ENCODE results near the gene TRIO. TPM values are rescaled to one million over a fixed set of nuclear protein-coding genes. Genes with fewer than 3 reads are reported as not detected.

TRIO gene
- total and polyA plus RNA-seq, 4 experiments from 2014 or later: 0.09 to 11.5 (median 9.7) TPM; not detected in 1

DNA sequence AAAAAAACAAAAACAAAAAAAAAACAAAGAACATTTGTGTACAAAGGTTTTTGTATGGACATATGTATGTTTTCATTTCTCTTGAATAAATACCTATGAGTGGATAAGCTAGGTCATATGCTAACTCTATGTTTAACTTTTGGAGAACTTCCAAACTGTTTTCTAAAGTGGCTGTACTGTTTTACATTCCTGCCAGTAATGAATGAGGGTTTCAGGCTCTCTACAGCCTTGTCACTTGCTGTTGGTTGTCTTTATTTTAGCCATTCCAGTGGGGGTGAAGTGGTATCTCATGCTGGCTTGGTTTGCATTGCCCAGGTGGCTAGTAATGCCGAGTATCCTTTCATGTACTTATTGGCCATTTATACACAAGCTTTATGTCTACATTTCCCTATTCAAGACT, 9.1 kb upstream of the TRIO start:
- H3K9me3 ChIP-seq (ENCODE audit: control insufficient read depth in 1 of 2, low read length in 2 of 2): no peaks in the 10 kb centered on the region
- POLR2A ChIA-PET (ENCODE audit: partially characterized antibody): no interaction called here
- Mint-ChIP-seq H3K4me3 (no peak overlapping the region), H3K9me3 (peaks cover 0 to 11% (median 6%) of the 10 kb centered on the region in 8 donors), H3K4me1 (no peaks in the 10 kb centered on the region), H3K27ac (no peak overlapping the region), H3K27me3 (peaks cover 18 to 33% of the 10 kb centered on the region in 2 donors), H3K36me3 (no peaks in the 10 kb centered on the region)
- H3K4me3 ChIP-seq (ENCODE audit: low read length in 2 of 2): no peak overlapping the region
- H3K27me3 ChIP-seq (ENCODE audit: insufficient read depth, low read length): peaks cover 1% of the 10 kb centered on the region
- H3K4me1 ChIP-seq (ENCODE audit: insufficient read depth, low read length): no peaks in the 10 kb centered on the region
- intact Hi-C loops (cut with micrococcal nuclease): no loop called here
- CTCF ChIA-PET (ENCODE audit: partially characterized antibody): no interaction called here
- DNase-seq: no peak
- H3K36me3 ChIP-seq (ENCODE audit: insufficient read depth, low read length): no peaks in the 10 kb centered on the region
- H3K27ac ChIP-seq (ENCODE audit: low read depth, low read length): no peak overlapping the region

DNA sequence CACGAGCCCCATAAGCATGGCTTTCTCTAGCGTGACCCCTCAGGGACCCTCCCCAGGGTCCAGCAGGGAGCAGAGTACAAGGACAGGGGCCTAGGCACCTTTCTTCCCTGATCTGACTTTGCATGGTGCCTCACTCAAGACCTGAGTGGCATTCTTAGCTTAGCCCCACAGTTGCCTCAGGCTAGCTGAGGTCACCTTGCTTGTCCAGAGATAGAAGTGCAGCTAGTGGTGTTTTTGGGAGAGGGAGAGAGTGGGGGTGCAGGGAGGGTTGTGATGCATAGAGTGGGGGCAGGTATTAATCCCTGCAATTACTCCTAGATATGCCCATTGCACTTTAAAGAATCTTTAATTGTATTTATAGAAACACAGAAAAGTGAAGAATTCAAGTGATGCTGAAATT, 8.4 kb upstream of the TRIO start:
- intact Hi-C loops (cut with micrococcal nuclease): no loop called here
- no peaks in the 10 kb centered on the region for H3K4me1 ChIP-seq (ENCODE audit: insufficient read depth, low read length)
- H3K4me3 ChIP-seq (ENCODE audit: low read length in 2 of 2): no peak overlapping the region
- DNase-seq: no peak
- Mint-ChIP-seq H3K4me3 (no peak overlapping the region), H3K9me3 (peaks cover 0 to 11% (median 6%) of the 10 kb centered on the region in 8 donors), H3K27me3 (peaks cover 23 to 38% of the 10 kb centered on the region in 2 donors), H3K27ac (no peak overlapping the region), H3K36me3 (no peaks in the 10 kb centered on the region), H3K4me1 (no peaks in the 10 kb centered on the region)
- CTCF ChIA-PET (ENCODE audit: partially characterized antibody): no interaction called here
- no peaks in the 10 kb centered on the region for H3K9me3 ChIP-seq (ENCODE audit: control insufficient read depth in 1 of 2, low read length in 2 of 2)
- no peak overlapping the region for H3K27ac ChIP-seq (ENCODE audit: low read depth, low read length)
- H3K36me3 ChIP-seq (ENCODE audit: insufficient read depth, low read length): no peaks in the 10 kb centered on the region
- POLR2A ChIA-PET (ENCODE audit: partially characterized antibody): no interaction called here
- H3K27me3 ChIP-seq (ENCODE audit: insufficient read depth, low read length): peaks cover 6% of the 10 kb centered on the region

DNA sequence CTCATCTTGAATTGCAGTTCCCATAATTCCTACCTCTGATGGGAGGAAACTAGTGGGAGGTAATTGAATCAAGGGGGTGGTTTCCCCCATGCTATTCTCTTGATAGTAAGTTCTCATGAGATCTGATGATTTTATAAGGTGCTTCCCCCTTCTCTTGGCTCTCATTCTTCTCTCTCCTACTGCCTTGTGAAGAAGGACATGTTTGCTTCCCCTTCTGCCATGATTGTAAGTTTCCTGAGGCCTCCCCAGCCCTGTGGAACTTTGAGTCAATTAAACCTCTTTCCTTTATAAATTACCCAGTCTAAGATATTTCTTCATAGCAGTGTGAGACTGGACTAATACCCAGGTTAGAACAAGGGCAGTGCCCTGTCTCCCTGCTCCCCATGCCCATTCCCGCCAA, 7.5 kb upstream of the TRIO start:
- H3K27me3 ChIP-seq (ENCODE audit: insufficient read depth, low read length): peaks cover 6% of the 10 kb centered on the region
- POLR2A ChIA-PET (ENCODE audit: partially characterized antibody): no interaction called here
- no peak overlapping the region for H3K27ac Mint-ChIP-seq
- H3K4me3 ChIP-seq (ENCODE audit: low read length in 2 of 2): no peak overlapping the region
- H3K36me3 ChIP-seq (ENCODE audit: insufficient read depth, low read length): no peaks in the 10 kb centered on the region
- CTCF ChIA-PET (ENCODE audit: partially characterized antibody): no interaction called here
- H3K4me3 Mint-ChIP-seq: no peak overlapping the region
- H3K9me3 ChIP-seq (ENCODE audit: control insufficient read depth in 1 of 2, low read length in 2 of 2): no peaks in the 10 kb centered on the region
- peaks cover 22 to 38% of the 10 kb centered on the region in 2 donors for H3K27me3 Mint-ChIP-seq
- intact Hi-C loops (cut with micrococcal nuclease): no loop called here
- H3K36me3 Mint-ChIP-seq: no peaks in the 10 kb centered on the region
- no peaks in the 10 kb centered on the region for H3K4me1 Mint-ChIP-seq
- no peaks in the 10 kb centered on the region for H3K4me1 ChIP-seq (ENCODE audit: insufficient read depth, low read length)
- H3K27ac ChIP-seq (ENCODE audit: low read depth, low read length): no peak overlapping the region
- DNase-seq: no peak
- H3K9me3 Mint-ChIP-seq: peaks cover 0 to 11% (median 5%) of the 10 kb centered on the region in 8 donors

DNA sequence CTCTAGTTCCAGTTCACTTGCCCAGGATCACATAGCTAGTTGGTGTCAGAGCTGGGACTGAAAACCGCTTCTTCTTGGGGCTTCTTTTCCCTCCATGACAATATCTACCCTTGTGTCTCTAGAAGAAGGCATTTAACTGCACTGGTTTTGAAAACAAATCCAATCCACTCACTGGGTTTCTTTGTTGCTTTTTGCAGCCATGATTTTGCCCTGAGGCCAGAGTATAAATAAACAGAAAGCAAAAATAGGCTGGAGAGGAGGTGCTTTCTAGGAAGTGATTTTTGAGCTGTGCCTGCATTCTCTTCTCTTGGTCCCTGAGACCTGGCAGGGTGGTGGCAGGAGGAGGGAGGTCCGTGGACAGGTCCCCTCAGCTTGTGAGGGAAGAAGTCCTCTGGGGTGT, 6.9 kb upstream of the TRIO start:
- H3K27me3 Mint-ChIP-seq: peaks cover 22 to 39% of the 10 kb centered on the region in 2 donors
- no peak for DNase-seq
- intact Hi-C loops (cut with micrococcal nuclease): no loop called here
- Histone ChIP-seq H3K9me3 (ENCODE audit: control insufficient read depth in 1 of 2, low read length in 2 of 2) (no peaks in the 10 kb centered on the region), H3K4me1 (ENCODE audit: insufficient read depth, low read length) (no peaks in the 10 kb centered on the region), H3K4me3 (ENCODE audit: low read length in 2 of 2) (no peak overlapping the region), H3K36me3 (ENCODE audit: insufficient read depth, low read length) (no peaks in the 10 kb centered on the region), H3K27me3 (ENCODE audit: insufficient read depth, low read length) (peaks cover 9% of the 10 kb centered on the region), H3K27ac (ENCODE audit: low read depth, low read length) (no peak overlapping the region)
- no peak overlapping the region for H3K4me3 Mint-ChIP-seq
- ChIA-PET CTCF (ENCODE audit: partially characterized antibody) (no interaction called here), POLR2A (ENCODE audit: partially characterized antibody) (no interaction called here)
- H3K4me1 Mint-ChIP-seq: peaks cover 0 to 2% (median 0%) of the 10 kb centered on the region in 4 donors
- H3K36me3 Mint-ChIP-seq: no peaks in the 10 kb centered on the region
- H3K9me3 Mint-ChIP-seq: peaks cover 0 to 11% (median 5%) of the 10 kb centered on the region in 8 donors
- H3K27ac Mint-ChIP-seq: no peak overlapping the region

DNA sequence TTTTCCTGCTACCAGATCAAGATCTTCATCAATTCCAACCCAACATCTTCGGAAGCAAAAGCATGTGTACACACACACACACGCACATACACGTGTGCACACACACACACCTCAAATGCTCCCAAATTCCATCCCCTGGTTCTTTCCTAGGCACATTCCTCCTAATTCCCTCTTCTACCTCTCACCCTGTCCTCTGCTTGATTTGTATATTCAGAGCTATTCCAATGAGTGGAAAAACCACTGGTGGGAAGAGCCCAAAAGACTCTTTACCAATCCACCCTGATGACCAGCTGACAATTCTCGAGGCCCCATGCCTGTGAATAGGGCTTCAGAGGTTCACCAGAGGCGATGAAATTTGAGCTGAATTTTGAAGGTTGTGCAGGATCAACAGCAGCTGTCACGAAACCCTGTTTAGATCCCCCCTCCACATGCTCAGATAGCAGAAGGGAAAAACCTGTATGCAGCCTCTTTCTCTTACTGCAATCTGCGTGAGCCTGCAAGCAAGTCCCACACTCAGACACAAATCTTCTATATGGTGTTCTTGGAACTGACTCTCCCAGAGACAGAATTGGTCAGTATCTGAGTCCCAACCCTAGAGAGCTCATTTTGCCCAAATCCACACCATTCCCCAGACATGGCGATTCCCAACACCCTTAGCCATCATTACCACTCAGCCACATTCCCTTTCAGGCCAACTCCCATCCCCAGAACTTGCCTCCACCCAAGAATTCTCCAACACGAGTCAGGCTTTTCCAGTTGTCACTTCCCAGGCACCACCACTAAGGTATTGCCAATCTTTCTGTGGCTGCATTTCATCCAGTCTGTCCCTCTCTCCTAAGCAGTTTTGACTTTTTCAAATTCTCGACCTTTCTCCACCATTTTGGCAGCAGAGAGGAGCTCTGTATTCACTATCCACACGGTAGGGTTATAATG, 4.3 kb upstream of the TRIO start:
- POLR2A ChIA-PET (ENCODE audit: partially characterized antibody): no interaction called here
- peaks cover 23 to 40% of the 10 kb centered on the region in 2 donors for H3K27me3 Mint-ChIP-seq

DNA sequence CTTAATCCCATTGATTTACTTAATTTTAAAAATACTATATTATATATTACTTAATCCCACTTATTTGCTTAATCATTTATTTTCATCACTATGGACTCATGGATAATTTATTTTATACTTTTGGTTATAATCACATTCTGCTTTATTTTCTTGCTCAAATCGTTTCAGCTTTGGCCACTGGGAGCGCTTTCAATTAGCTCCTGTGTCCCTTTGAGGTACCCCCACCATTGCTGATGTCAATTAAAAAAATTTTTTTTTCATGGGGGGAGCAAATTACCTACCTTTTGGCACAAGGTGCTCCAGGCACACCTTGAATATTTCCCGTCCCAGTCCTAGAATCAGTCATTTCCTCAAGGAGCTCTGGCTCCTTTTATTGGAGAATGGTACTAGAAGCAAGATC, 1.4 kb upstream of the TRIO start:
- H3K36me3 ChIP-seq (ENCODE audit: insufficient read depth, low read length): no peaks in the 10 kb centered on the region
- DNase-seq: no peak
- no peak overlapping the region for H3K4me3 ChIP-seq (ENCODE audit: low read length in 2 of 2)
- no peaks in the 10 kb centered on the region for H3K36me3 Mint-ChIP-seq
- H3K4me1 ChIP-seq (ENCODE audit: insufficient read depth, low read length): peaks cover 11% of the 10 kb centered on the region
- H3K9me3 Mint-ChIP-seq: peaks cover 0 to 9% (median 0%) of the 10 kb centered on the region in 8 donors
- ChIA-PET CTCF (ENCODE audit: partially characterized antibody) (no interaction called here), POLR2A (ENCODE audit: partially characterized antibody) (no interaction called here)
- H3K27ac Mint-ChIP-seq: no peak overlapping the region
- H3K27ac ChIP-seq (ENCODE audit: low read depth, low read length): no peak overlapping the region
- intact Hi-C loops (cut with micrococcal nuclease): loop anchor here (5.0 to 10.0 kb wide), 2 partner anchors 523 to 731 kb away; partner anchors contain the start of genes ANKH and OTULIN
- H3K9me3 ChIP-seq (ENCODE audit: control insufficient read depth in 1 of 2, low read length in 2 of 2): no peaks in the 10 kb centered on the region
- H3K27me3 Mint-ChIP-seq: peaks cover 23 to 30% of the 10 kb centered on the region in 2 donors
- peaks cover 7 to 21% (median 11%) of the 10 kb centered on the region in 4 donors for H3K4me1 Mint-ChIP-seq
- peaks cover 11% of the 10 kb centered on the region for H3K27me3 ChIP-seq (ENCODE audit: insufficient read depth, low read length)
- H3K4me3 Mint-ChIP-seq: peak overlapping the region in 6 of 8 donors; percentile 7 to 77 (median 36)

More for the DNA sequence above, 4.3 kb upstream of the TRIO start:
- Histone ChIP-seq H3K4me1 (ENCODE audit: insufficient read depth, low read length) (peaks cover 11% of the 10 kb centered on the region), H3K36me3 (ENCODE audit: insufficient read depth, low read length) (no peaks in the 10 kb centered on the region), H3K9me3 (ENCODE audit: control insufficient read depth in 1 of 2, low read length in 2 of 2) (no peaks in the 10 kb centered on the region), H3K27ac (ENCODE audit: low read depth, low read length) (no peak overlapping the region), H3K27me3 (ENCODE audit: insufficient read depth, low read length) (peaks cover 11% of the 10 kb centered on the region), H3K4me3 (ENCODE audit: low read length in 2 of 2) (no peak overlapping the region)
- no peak overlapping the region for H3K4me3 Mint-ChIP-seq
- intact Hi-C loops (cut with micrococcal nuclease): no loop called here
- peaks cover 4 to 13% (median 5%) of the 10 kb centered on the region in 4 donors for H3K4me1 Mint-ChIP-seq
- CTCF ChIA-PET (ENCODE audit: partially characterized antibody): no interaction called here
- no peak for DNase-seq
- no peak overlapping the region for H3K27ac Mint-ChIP-seq
- peaks cover 0 to 11% (median 5%) of the 10 kb centered on the region in 8 donors for H3K9me3 Mint-ChIP-seq
- no peaks in the 10 kb centered on the region for H3K36me3 Mint-ChIP-seq

DNA sequence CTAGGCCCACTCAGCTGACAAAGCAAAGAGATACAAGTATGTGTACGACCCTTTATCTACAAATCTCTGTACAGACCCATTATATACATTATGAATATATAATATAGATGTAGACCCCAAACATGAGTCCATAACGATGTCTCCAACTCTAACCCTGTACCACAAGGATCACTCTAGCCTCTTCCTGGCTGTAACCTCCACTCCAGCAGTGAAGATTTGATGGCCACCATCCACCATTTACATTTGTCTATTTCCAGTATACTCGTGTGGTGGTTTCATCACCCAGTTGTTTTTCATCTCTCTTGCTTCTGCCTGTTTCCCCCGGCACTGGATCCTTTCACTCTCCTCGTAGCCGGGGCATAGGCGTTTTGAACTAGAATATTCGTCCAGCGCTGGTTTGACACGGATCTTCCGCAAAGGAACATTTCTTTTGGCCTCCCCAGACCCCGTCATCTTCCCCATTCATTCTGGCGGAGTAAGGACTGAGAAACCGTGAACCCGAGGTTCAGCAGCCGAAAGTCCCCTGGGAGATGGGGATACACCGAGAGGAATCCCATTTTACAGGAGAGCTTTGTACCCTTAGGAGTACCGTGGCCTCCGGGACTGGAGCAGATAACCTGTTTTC, 828 bp upstream of the TRIO start:
- Histone ChIP-seq H3K27ac (ENCODE audit: low read depth, low read length) (no peak overlapping the region), H3K36me3 (ENCODE audit: insufficient read depth, low read length) (no peaks in the 10 kb centered on the region), H3K27me3 (ENCODE audit: insufficient read depth, low read length) (peaks cover 11% of the 10 kb centered on the region), H3K9me3 (ENCODE audit: control insufficient read depth in 1 of 2, low read length in 2 of 2) (no peaks in the 10 kb centered on the region), H3K4me1 (ENCODE audit: insufficient read depth, low read length) (peaks cover 11% of the 10 kb centered on the region), H3K4me3 (ENCODE audit: low read length in 2 of 2) (peak overlapping the region; percentile 57 to 68)
- peaks cover 0 to 9% (median 0%) of the 10 kb centered on the region in 8 donors for H3K9me3 Mint-ChIP-seq
- peak overlapping the region in 2 of 7 donors; percentile 17 to 64 for H3K27ac Mint-ChIP-seq
- POLR2A ChIA-PET (ENCODE audit: partially characterized antibody): no interaction called here
- no peak for DNase-seq
- peak overlapping the region; percentile 55 to 86 (median 74) for H3K4me3 Mint-ChIP-seq
- CTCF ChIA-PET (ENCODE audit: partially characterized antibody): interaction anchor here (1.2 kb wide), 1 partner anchor 9 kb away, joined by 3 read pairs; no protein-coding TSS in a partner anchor
- H3K4me1 Mint-ChIP-seq: peaks cover 7 to 21% (median 11%) of the 10 kb centered on the region in 4 donors
- no peaks in the 10 kb centered on the region for H3K36me3 Mint-ChIP-seq
- intact Hi-C loops (cut with micrococcal nuclease): loop anchor here (5.0 to 10.0 kb wide), 2 partner anchors 522 to 730 kb away; partner anchors contain the start of genes ANKH and OTULIN
- peaks cover 20 to 27% of the 10 kb centered on the region in 2 donors for H3K27me3 Mint-ChIP-seq

Data from CD4-positive, alpha-beta memory T cell (primary cell).